CMK (cell line): ENCODE data around the gene HM13.
"Not testable (repeated sequence)": the region's sequence is repeated elsewhere in the genome, so short reads cannot be mapped to it uniquely, and the experiment has no call there.

Experiments
- DNase-seq: peaks from one replicate; pipeline ENCODE4 v3.0.0-alpha.2; 2010; ENCODE audit warnings: low read depth

The HM13 gene

GRCh38 chr20:31567380-31567720, 53.1 kb downstream of the HM13 start:
- DNase-seq: no peak

- no peak for DNase-seq
These were observed 53.9 kb downstream of the HM13 start for GRCh38 chr20:31568041-31568731.

- DNase-seq: no peak
These were observed 54.5 kb downstream of the HM13 start for GRCh38 chr20:31568773-31569162.

GRCh38 chr20:31569163-31570020, 55.1 kb downstream of the HM13 start:
- DNase-seq: peak; percentile 55

- no peak for DNase-seq
These were observed 55.8 kb downstream of the HM13 start for GRCh38 chr20:31570021-31570463.

- no peak for DNase-seq
These were observed 56.7 kb downstream of the HM13 start for GRCh38 chr20:31570735-31571617.

- no peak for DNase-seq
These were observed 57.9 kb downstream of the HM13 start for GRCh38 chr20:31572042-31572700.

GRCh38 chr20:31572701-31573554, 58.7 kb downstream of the HM13 start:
- peak; percentile 81 for DNase-seq

GRCh38 chr20:31573555-31574321, 59.5 kb downstream of the HM13 start:
- DNase-seq: no peak

GRCh38 chr20:31574986-31575385, 60.7 kb downstream of the HM13 start:
- not testable (repeated sequence) for DNase-seq

- no peak for DNase-seq
These were observed 62.5 kb downstream of the HM13 start for GRCh38 chr20:31576751-31577150.

- DNase-seq: no peak
These were observed 63.0 kb downstream of the HM13 start for GRCh38 chr20:31577194-31577593.

GRCh38 chr20:31578448-31579138, 64.4 kb downstream of the HM13 start:
- DNase-seq: no peak

GRCh38 chr20:31579245-31579644, 65.0 kb downstream of the HM13 start:
- DNase-seq: no peak

GRCh38 chr20:31579941-31580651, 65.9 kb downstream of the HM13 start:
- DNase-seq: not testable (repeated sequence)

GRCh38 chr20:31580706-31581105, 66.5 kb downstream of the HM13 start:
- no peak for DNase-seq

- no peak for DNase-seq
These were observed 67.1 kb downstream of the HM13 start for GRCh38 chr20:31581391-31581790.

- no peak for DNase-seq
These were observed 73.5 kb downstream of the HM13 start for GRCh38 chr20:31587545-31588389.
